Peyer's patch (tissue), 4 donors: ENCODE data around the gene PRSS48.

Experiments used
- POLR2A ChIP-seq, 2 donors: fragments of 450-650 bp; IDR thresholded peaks; one replicate each; pipeline ENCODE4 v1.5.1; 2017; ENCODE audit warnings: antibody characterized with exemption in 2 of 2, mild to moderate bottlenecking in 2 of 2, moderate library complexity in 2 of 2
- TF ChIP-seq, protein P1 (sequence below), 6 experiments: fragments of 450-650 bp in 4 of 6; fragments of 200-600 bp in 2 of 6; sonication (generic) in 1 of 6; IDR thresholded peaks; one replicate each; pipeline ENCODE4 v1.5.1; 2017 to 2019; ENCODE audit warnings: antibody characterized with exemption in 6 of 6, mild to moderate bottlenecking in 3 of 6, moderate library complexity in 1 of 6

DNA sequence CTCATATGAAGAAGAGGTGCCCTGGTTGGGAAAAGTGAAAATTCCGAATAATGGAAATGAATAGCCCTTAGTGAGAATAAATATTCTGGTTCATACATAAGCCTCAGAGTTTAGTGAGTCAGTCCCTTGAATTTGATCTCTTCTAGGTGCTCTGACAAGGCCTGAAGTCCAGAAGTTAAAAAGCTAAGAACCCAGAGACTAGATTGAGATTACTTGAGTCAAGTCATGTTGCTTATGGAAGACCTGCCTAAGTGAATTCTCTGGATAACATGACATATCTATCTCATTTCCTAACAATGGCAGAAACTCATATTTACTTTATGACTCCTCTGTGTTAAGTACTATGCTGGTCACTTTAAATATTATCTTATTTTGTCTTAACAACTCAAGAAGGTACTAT lies 10.5 kb upstream of the PRSS48 start:
- TF ChIP-seq, protein P1, sequence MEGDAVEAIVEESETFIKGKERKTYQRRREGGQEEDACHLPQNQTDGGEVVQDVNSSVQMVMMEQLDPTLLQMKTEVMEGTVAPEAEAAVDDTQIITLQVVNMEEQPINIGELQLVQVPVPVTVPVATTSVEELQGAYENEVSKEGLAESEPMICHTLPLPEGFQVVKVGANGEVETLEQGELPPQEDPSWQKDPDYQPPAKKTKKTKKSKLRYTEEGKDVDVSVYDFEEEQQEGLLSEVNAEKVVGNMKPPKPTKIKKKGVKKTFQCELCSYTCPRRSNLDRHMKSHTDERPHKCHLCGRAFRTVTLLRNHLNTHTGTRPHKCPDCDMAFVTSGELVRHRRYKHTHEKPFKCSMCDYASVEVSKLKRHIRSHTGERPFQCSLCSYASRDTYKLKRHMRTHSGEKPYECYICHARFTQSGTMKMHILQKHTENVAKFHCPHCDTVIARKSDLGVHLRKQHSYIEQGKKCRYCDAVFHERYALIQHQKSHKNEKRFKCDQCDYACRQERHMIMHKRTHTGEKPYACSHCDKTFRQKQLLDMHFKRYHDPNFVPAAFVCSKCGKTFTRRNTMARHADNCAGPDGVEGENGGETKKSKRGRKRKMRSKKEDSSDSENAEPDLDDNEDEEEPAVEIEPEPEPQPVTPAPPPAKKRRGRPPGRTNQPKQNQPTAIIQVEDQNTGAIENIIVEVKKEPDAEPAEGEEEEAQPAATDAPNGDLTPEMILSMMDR (IDR thresholded peaks at IDR 0.05) = no peak
- TF ChIP-seq POLR2A (IDR thresholded peaks at IDR 0.05) = no peak
